ENCODE measurements around the gene ALDH4A1.

DNA sequence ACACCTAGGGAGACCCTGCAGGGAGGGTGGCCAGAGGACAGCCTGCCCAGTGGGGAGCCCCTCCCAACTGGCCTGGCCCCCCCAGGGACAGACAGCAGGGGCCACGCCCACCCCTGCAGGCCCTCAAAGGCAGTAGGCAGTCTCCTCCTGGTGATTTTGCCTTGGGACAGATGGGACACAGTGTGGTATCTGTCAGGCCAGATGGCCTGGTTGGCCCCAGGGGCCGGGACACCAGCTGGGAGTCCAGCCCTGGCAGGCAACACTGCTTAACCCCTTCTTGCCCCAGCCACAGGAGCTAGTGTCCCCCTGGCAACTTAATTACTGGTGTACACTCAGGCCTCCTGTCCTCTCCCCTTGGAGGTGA, 36.3 kb upstream of the ALDH4A1 start:
- TF ChIP-seq, protein P1, sequence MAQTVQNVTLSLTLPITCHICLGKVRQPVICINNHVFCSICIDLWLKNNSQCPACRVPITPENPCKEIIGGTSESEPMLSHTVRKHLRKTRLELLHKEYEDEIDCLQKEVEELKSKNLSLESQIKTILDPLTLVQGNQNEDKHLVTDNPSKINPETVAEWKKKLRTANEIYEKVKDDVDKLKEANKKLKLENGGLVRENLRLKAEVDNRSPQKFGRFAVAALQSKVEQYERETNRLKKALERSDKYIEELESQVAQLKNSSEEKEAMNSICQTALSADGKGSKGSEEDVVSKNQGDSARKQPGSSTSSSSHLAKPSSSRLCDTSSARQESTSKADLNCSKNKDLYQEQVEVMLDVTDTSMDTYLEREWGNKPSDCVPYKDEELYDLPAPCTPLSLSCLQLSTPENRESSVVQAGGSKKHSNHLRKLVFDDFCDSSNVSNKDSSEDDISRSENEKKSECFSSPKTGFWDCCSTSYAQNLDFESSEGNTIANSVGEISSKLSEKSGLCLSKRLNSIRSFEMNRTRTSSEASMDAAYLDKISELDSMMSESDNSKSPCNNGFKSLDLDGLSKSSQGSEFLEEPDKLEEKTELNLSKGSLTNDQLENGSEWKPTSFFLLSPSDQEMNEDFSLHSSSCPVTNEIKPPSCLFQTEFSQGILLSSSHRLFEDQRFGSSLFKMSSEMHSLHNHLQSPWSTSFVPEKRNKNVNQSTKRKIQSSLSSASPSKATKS (CRISPR knock-in tag; IDR thresholded peaks at IDR 0.05), result no peak
- TF ChIP-seq CREB1 (IDR thresholded peaks at IDR 0.05) (no peak), CREB1 (CRISPR knock-in tag; IDR thresholded peaks at IDR 0.05) (no peak), EWSR1 (IDR thresholded peaks at IDR 0.05; ENCODE audit: borderline replicate concordance, low read depth, partially characterized antibody) (no peak), ZBED1 (IDR thresholded peaks at IDR 0.05) (no peak), POLR2AphosphoS5 (IDR thresholded peaks at IDR 0.05; ENCODE audit: control insufficient read depth, insufficient read depth, low read depth, low read length) (no peak), SOX6 (IDR thresholded peaks at IDR 0.05) (no peak), LARP7 (IDR thresholded peaks at IDR 0.05) (no peak), ZNF3 (CRISPR knock-in tag; IDR thresholded peaks at IDR 0.05) (no peak), POLR2A (conservative IDR thresholded peaks at IDR 0.05) (no peak), RFX5 (IDR thresholded peaks at IDR 0.05; ENCODE audit: low read depth, low read length) (no peak), JUND (IDR thresholded peaks at IDR 0.05; ENCODE audit: borderline replicate concordance, low read depth, low read length) (no peak), JUND (tag; IDR thresholded peaks at IDR 0.05; ENCODE audit: borderline replicate concordance, low read depth, low read length) (no peak), MYBL2 (IDR thresholded peaks at IDR 0.05; ENCODE audit: low read depth) (no peak), MYBL2 (CRISPR knock-in tag; IDR thresholded peaks at IDR 0.05; ENCODE audit: borderline replicate concordance) (no peak)
- TF ChIP-seq, protein P2, sequence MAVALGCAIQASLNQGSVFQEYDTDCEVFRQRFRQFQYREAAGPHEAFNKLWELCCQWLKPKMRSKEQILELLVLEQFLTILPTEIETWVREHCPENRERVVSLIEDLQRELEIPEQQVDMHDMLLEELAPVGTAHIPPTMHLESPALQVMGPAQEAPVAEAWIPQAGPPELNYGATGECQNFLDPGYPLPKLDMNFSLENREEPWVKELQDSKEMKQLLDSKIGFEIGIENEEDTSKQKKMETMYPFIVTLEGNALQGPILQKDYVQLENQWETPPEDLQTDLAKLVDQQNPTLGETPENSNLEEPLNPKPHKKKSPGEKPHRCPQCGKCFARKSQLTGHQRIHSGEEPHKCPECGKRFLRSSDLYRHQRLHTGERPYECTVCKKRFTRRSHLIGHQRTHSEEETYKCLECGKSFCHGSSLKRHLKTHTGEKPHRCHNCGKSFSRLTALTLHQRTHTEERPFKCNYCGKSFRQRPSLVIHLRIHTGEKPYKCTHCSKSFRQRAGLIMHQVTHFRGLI (CRISPR knock-in tag; IDR thresholded peaks at IDR 0.05), result no peak
- TF ChIP-seq, protein P3, sequence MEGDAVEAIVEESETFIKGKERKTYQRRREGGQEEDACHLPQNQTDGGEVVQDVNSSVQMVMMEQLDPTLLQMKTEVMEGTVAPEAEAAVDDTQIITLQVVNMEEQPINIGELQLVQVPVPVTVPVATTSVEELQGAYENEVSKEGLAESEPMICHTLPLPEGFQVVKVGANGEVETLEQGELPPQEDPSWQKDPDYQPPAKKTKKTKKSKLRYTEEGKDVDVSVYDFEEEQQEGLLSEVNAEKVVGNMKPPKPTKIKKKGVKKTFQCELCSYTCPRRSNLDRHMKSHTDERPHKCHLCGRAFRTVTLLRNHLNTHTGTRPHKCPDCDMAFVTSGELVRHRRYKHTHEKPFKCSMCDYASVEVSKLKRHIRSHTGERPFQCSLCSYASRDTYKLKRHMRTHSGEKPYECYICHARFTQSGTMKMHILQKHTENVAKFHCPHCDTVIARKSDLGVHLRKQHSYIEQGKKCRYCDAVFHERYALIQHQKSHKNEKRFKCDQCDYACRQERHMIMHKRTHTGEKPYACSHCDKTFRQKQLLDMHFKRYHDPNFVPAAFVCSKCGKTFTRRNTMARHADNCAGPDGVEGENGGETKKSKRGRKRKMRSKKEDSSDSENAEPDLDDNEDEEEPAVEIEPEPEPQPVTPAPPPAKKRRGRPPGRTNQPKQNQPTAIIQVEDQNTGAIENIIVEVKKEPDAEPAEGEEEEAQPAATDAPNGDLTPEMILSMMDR (IDR thresholded peaks at IDR 0.05 in 2 of 3, conservative IDR thresholded peaks at IDR 0.05 in 1 of 3; ENCODE audit: insufficient read depth in 2 of 3, low read depth in 1 of 3, low read length in 3 of 3), result no peak
